ENCODE data around the gene UBE2E1. TPM values are rescaled to one million over a fixed set of nuclear protein-coding genes. Genes with fewer than 3 reads are reported as not detected.

The UBE2E1 gene
- total RNA-seq, 4 donors from 2014 or later: 82.4 to 126 (median 115) TPM

GRCh38 chr3:23884481-23884880 lies 78.7 kb downstream of the UBE2E1 start:
- Histone ChIP-seq H3K9me3 (no peaks in the 10 kb centered on the region), H3K36me3 (peaks cover 0 to 14% (median 13%) of the 10 kb centered on the region in 4 donors), H3K27me3 (no peaks in the 10 kb centered on the region), H3K4me3 (no peak overlapping the region), H3K4me1 (peaks cover 8 to 37% (median 28%) of the 10 kb centered on the region in 4 donors), H3K27ac (replicated peaks in 1 of 4) (no peak overlapping the region)
- intact Hi-C loops (cut with DNase I): no loop called here
- WGBS: 84% methylated on average over 2 of the region's 2 CpGs
- TF ChIP-seq CTCF (IDR thresholded peaks at IDR 0.05): peak in 1 of 3 experiments; percentile 26
- TF ChIP-seq POLR2A (IDR thresholded peaks at IDR 0.05; ENCODE audit: low read depth): no peak
- DNase-seq (ENCODE audit: extremely low spot score): no peak

- 75% methylated on average over 6 of the region's 6 CpGs for WGBS
- intact Hi-C loops (cut with DNase I): no loop called here
- Histone ChIP-seq H3K27me3 (no peaks in the 10 kb centered on the region), H3K36me3 (peaks cover 0 to 17% (median 13%) of the 10 kb centered on the region in 4 donors), H3K4me1 (peaks cover 8 to 37% (median 26%) of the 10 kb centered on the region in 4 donors), H3K9me3 (no peaks in the 10 kb centered on the region), H3K27ac (replicated peaks in 1 of 4) (no peak overlapping the region), H3K4me3 (no peak overlapping the region)
- no peak for TF ChIP-seq POLR2A (IDR thresholded peaks at IDR 0.05; ENCODE audit: low read depth)
- no peak for TF ChIP-seq POLR2AphosphoS5 (IDR thresholded peaks at IDR 0.05)
- no peak for TF ChIP-seq EP300 (IDR thresholded peaks at IDR 0.05)
- no peak for TF ChIP-seq CTCF (IDR thresholded peaks at IDR 0.05)
- no peak for DNase-seq (ENCODE audit: extremely low spot score)
These were observed 79.5 kb downstream of the UBE2E1 start for GRCh38 chr3:23885210-23885609.

- DNase-seq (ENCODE audit: extremely low spot score): no peak
- H3K27me3 ChIP-seq: no peaks in the 10 kb centered on the region
- H3K27ac ChIP-seq (replicated peaks in 1 of 4): no peak overlapping the region
- H3K9me3 ChIP-seq: no peaks in the 10 kb centered on the region
- H3K4me1 ChIP-seq: peaks cover 8 to 31% (median 17%) of the 10 kb centered on the region in 4 donors
- TF ChIP-seq POLR2A (IDR thresholded peaks at IDR 0.05; ENCODE audit: low read depth): no peak
- no peak for TF ChIP-seq EP300 (IDR thresholded peaks at IDR 0.05)
- no peak for TF ChIP-seq CTCF (IDR thresholded peaks at IDR 0.05)
- TF ChIP-seq POLR2AphosphoS5 (IDR thresholded peaks at IDR 0.05): no peak
- intact Hi-C loops (cut with DNase I): no loop called here
- H3K36me3 ChIP-seq: peaks cover 0 to 20% (median 16%) of the 10 kb centered on the region in 4 donors
- no peak overlapping the region for H3K4me3 ChIP-seq
- WGBS: 94% methylated on average over 3 of the region's 3 CpGs
These were observed 80.6 kb downstream of the UBE2E1 start for GRCh38 chr3:23886311-23886710.

GRCh38 chr3:23888617-23889228 lies 83.0 kb downstream of the UBE2E1 start:
- Histone ChIP-seq H3K36me3 (peaks cover 0 to 14% (median 8%) of the 10 kb centered on the region in 4 donors), H3K27me3 (no peaks in the 10 kb centered on the region), H3K9me3 (no peaks in the 10 kb centered on the region), H3K27ac (replicated peaks in 1 of 4) (no peak overlapping the region), H3K4me1 (peaks cover 8 to 28% (median 17%) of the 10 kb centered on the region in 4 donors), H3K4me3 (no peak overlapping the region)
- WGBS: 59% methylated on average over 3 of the region's 3 CpGs
- DNase-seq (ENCODE audit: extremely low spot score): no peak
- intact Hi-C loops (cut with DNase I): no loop called here
- TF ChIP-seq POLR2AphosphoS5 (IDR thresholded peaks at IDR 0.05) (no peak), CTCF (IDR thresholded peaks at IDR 0.05) (peak; percentile 82 to 96 (median 86))

- TF ChIP-seq POLR2AphosphoS5 (IDR thresholded peaks at IDR 0.05): no peak
- TF ChIP-seq POLR2A (IDR thresholded peaks at IDR 0.05; ENCODE audit: low read depth): no peak
- no peak for TF ChIP-seq CTCF (IDR thresholded peaks at IDR 0.05)
- no peak for TF ChIP-seq EP300 (IDR thresholded peaks at IDR 0.05)
- WGBS: 57% methylated on average over 2 of the region's 2 CpGs
- intact Hi-C loops (cut with DNase I): no loop called here
- Histone ChIP-seq H3K9me3 (no peaks in the 10 kb centered on the region), H3K4me3 (no peak overlapping the region), H3K27me3 (no peaks in the 10 kb centered on the region), H3K36me3 (peaks cover 0 to 17% (median 8%) of the 10 kb centered on the region in 4 donors), H3K27ac (replicated peaks in 1 of 4) (no peak overlapping the region), H3K4me1 (peaks cover 8 to 28% (median 17%) of the 10 kb centered on the region in 4 donors)
- DNase-seq (ENCODE audit: extremely low spot score): no peak
These were observed 83.6 kb downstream of the UBE2E1 start for GRCh38 chr3:23889386-23889785.
